RPMI8226 (cell line): ENCODE data around the gene CEMIP.

Source experiments
- DNase-seq: peaks from one replicate; pipeline ENCODE4 v3.0.0-alpha.2; 2015

CEMIP gene

GRCh38 chr15:80856809-80857377, 77.7 kb downstream of the CEMIP start:
- DNase-seq, result no peak

GRCh38 chr15:80861731-80862170, 82.6 kb downstream of the CEMIP start:
- DNase-seq, result no peak

GRCh38 chr15:80864666-80865065, 85.5 kb downstream of the CEMIP start:
- no peak for DNase-seq

GRCh38 chr15:80866936-80867335, 87.8 kb downstream of the CEMIP start:
- DNase-seq, result no peak

- no peak for DNase-seq
Measured at GRCh38 chr15:80870366-80870765, 91.2 kb downstream of the CEMIP start.

GRCh38 chr15:80870893-80871292, 91.7 kb downstream of the CEMIP start:
- no peak for DNase-seq

- DNase-seq, result peak; percentile 40
Measured at GRCh38 chr15:80871858-80872257, 92.7 kb downstream of the CEMIP start.

- DNase-seq, result no peak
Measured at GRCh38 chr15:80873366-80873952, 94.3 kb downstream of the CEMIP start.

GRCh38 chr15:80875568-80876347, 96.6 kb downstream of the CEMIP start:
- DNase-seq, result no peak

GRCh38 chr15:80876348-80876674, 97.1 kb downstream of the CEMIP start:
- no peak for DNase-seq

GRCh38 chr15:80878242-80878866, 99.2 kb downstream of the CEMIP start:
- no peak for DNase-seq

GRCh38 chr15:80878867-80879250, 99.7 kb downstream of the CEMIP start:
- DNase-seq, result no peak

GRCh38 chr15:80880086-80880485, 100.9 kb downstream of the CEMIP start:
- DNase-seq, result no peak

- DNase-seq, result no peak
Measured at GRCh38 chr15:80883641-80884040, 104.5 kb downstream of the CEMIP start.

GRCh38 chr15:80885016-80885579, 105.9 kb downstream of the CEMIP start:
- DNase-seq, result no peak

- DNase-seq, result no peak
Measured at GRCh38 chr15:80887148-80887547, 108.0 kb downstream of the CEMIP start.

- DNase-seq, result no peak
Measured at GRCh38 chr15:80888846-80889245, 109.7 kb downstream of the CEMIP start.

GRCh38 chr15:80890341-80891005, 111.3 kb downstream of the CEMIP start:
- no peak for DNase-seq

- no peak for DNase-seq
Measured at GRCh38 chr15:80891006-80891405, 111.8 kb downstream of the CEMIP start.

- DNase-seq, result no peak
Measured at GRCh38 chr15:80892414-80892813, 113.2 kb downstream of the CEMIP start.

- no peak for DNase-seq
Measured at GRCh38 chr15:80893777-80894176, 114.6 kb downstream of the CEMIP start.

- DNase-seq, result no peak
Measured at GRCh38 chr15:80895091-80895490, 115.9 kb downstream of the CEMIP start.

- DNase-seq, result no peak
Measured at GRCh38 chr15:80895965-80896364, 116.8 kb downstream of the CEMIP start.
